Measurements from ENCODE around the gene PTPRK.

DNA sequence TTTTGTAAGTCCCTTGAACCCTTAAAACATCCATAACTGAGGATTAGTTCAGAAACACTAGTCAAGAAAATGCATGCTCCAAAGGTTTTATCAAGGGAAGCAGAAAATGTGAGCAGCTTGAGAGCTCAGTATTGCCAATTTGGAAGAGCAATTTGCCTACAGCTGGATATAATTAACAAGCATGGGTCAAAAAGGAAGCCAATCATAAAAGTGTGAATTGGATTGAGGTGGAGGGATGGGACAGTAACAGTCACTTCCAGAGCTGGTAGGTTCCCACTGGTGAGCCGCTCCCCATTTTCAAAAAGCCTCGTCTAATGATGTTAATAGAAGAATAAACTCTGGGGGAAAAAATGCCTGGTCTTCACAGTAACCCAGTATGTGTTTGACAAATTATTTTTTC is 5.0 kb upstream of the PTPRK start:
- TF ChIP-seq CTCF (IDR thresholded peaks at IDR 0.05) (no peak), EZH2 (IDR thresholded peaks at IDR 0.05; ENCODE audit: borderline replicate concordance, insufficient read depth, low read depth, low read length, poor library complexity, severe bottlenecking) (no peak)
